WERI-Rb-1 (cell line): ENCODE measurements around the gene TPBG.

Source experiments
- DNase-seq: peaks from one replicate; pipeline ENCODE4 v3.0.0-alpha.2; 2020
- H3K27ac ChIP-seq: fragments of 250-450 bp; sonication (Bioruptor Pico); 2 replicates; pipeline ENCODE4 v1.5.1; 2020; ENCODE audit warnings: mild to moderate bottlenecking, moderate library complexity
- H3K27me3 ChIP-seq: fragments of 250-450 bp; sonication (Bioruptor Pico); 2 replicates; pipeline ENCODE4 v1.5.1; 2021; ENCODE audit warnings: mild to moderate bottlenecking, low read depth, moderate library complexity; ENCODE audit not compliant: insufficient read depth, severe bottlenecking
- H3K36me3 ChIP-seq: fragments of 250-450 bp; sonication (Bioruptor Pico); 2 replicates; pipeline ENCODE4 v1.5.1; 2020; ENCODE audit warnings: mild to moderate bottlenecking, moderate library complexity
- H3K4me3 ChIP-seq: 2 replicates; pipeline ENCODE4 v1.5.1; 2011; ENCODE audit warnings: low read depth, mild to moderate bottlenecking, control low read depth, low read length
- H3K9me3 ChIP-seq: fragments of 250-450 bp; sonication (Bioruptor Pico); 2 replicates; pipeline ENCODE4 v1.5.1; 2021; ENCODE audit warnings: mild to moderate bottlenecking, moderate library complexity; ENCODE audit not compliant: severe bottlenecking
- TF ChIP-seq, protein P1 (sequence below): IDR thresholded peaks from 2 replicates; pipeline ENCODE4 v1.5.1; 2011; ENCODE audit warnings: low read depth, mild to moderate bottlenecking, control low read depth, inconsistent platforms, low read length

Gene TPBG

DNA sequence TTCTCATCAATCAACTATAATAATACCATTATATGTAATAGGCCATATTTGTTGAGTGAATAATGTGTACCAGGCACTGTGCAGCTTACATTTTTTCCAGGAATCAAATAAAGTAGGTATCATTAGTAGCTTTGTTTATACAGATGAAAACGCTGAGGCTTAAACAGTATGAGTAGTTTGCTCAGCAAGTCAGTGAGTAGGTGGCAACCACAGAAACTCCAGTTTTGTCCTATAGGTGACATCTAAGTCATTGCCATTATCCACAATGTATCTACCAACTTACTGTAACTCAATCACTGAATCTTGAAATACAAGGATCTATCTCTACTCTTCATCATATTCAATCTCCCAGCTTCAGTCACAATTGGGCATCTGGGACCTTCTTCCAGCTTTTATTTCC is 29.8 kb upstream of the TPBG start:
- TF ChIP-seq, protein P1, sequence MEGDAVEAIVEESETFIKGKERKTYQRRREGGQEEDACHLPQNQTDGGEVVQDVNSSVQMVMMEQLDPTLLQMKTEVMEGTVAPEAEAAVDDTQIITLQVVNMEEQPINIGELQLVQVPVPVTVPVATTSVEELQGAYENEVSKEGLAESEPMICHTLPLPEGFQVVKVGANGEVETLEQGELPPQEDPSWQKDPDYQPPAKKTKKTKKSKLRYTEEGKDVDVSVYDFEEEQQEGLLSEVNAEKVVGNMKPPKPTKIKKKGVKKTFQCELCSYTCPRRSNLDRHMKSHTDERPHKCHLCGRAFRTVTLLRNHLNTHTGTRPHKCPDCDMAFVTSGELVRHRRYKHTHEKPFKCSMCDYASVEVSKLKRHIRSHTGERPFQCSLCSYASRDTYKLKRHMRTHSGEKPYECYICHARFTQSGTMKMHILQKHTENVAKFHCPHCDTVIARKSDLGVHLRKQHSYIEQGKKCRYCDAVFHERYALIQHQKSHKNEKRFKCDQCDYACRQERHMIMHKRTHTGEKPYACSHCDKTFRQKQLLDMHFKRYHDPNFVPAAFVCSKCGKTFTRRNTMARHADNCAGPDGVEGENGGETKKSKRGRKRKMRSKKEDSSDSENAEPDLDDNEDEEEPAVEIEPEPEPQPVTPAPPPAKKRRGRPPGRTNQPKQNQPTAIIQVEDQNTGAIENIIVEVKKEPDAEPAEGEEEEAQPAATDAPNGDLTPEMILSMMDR = no peak
- H3K27me3 ChIP-seq = no peaks in the 10 kb centered on the region
- no peak overlapping the region for H3K4me3 ChIP-seq
- H3K36me3 ChIP-seq = no peaks in the 10 kb centered on the region
- no peak for DNase-seq
- no peaks in the 10 kb centered on the region for H3K9me3 ChIP-seq
- H3K27ac ChIP-seq = no peak overlapping the region

DNA sequence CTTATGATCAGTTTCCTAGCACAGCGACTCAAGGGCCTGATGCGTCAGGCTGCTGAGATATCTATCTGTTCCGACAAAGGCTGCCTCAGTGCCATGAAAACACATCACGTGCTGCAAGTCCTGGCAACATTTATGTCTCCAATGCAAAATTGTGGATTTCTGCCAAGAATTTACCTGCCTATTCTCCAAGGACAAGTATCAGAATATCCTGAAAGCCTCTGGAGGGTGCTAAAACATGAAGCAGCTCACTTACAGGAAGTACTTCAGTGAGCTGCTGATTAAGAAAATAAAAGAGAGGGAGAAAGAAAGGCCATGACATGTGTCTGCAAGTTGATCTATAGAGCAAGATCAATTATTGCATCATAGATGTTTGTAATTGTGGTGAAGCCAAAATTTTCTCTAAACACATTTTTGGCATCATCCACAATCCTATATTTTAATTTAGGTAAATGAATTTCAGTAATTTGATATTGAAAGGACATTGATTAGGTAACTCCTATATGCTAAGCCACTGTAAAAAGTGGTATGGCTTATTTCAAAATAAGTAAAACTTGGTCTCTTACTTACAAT is 25.8 kb upstream of the TPBG start:
- no peak for DNase-seq
- Histone ChIP-seq H3K27ac (no peak overlapping the region), H3K27me3 (no peaks in the 10 kb centered on the region)

DNA sequence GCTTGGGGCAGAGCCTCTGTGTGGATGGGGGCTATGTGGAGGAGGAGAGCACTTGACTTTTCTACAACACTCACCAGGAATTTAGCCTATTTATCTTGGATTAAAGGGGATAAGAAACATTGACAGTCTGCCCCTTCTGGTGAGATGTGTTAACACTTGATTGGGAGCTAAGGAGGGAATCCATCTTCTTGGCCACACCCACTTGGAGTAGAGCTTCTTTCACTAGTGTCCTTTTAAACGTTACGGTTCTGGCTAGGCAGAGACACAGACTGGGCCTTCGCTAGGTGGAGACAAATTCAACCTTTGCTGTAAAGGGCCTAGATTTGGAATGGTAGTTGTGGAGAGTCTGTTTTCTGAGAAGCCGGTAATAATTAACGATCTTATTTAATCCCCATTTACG is 15.5 kb upstream of the TPBG start:
- Histone ChIP-seq H3K27me3 (no peaks in the 10 kb centered on the region), H3K36me3 (no peaks in the 10 kb centered on the region), H3K9me3 (peaks cover 4% of the 10 kb centered on the region), H3K4me3 (no peak overlapping the region), H3K27ac (no peak overlapping the region)
- peak; percentile 70 for DNase-seq
- TF ChIP-seq, protein P1 = peak; percentile 23; the same call in 1 of the 2 replicates

More for the DNA sequence above, 25.8 kb upstream of the TPBG start:
- H3K4me3 ChIP-seq = no peak overlapping the region
- TF ChIP-seq, protein P1 = no peak
- H3K9me3 ChIP-seq = peaks cover 7% of the 10 kb centered on the region
- H3K36me3 ChIP-seq = no peaks in the 10 kb centered on the region

DNA sequence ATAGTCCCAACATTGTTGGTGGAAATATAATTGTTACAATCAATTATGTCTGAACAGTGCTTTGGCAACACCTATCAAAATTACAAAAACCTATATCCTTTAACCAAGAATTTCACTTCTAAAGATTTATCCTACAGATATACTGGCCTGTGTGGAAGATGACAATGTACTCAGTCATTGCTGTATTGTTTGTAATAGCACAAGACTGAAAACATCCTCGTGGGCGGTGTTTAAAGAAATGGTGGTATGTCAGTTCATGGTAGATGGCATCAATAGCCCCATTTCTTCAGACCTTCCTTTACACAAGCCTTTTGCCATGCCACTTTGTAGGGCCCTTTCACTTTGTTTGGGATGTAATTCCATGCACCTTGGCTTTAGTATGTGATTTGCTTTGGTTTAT is 9.8 kb upstream of the TPBG start:
- H3K36me3 ChIP-seq = no peaks in the 10 kb centered on the region
- DNase-seq = no peak
- no peaks in the 10 kb centered on the region for H3K9me3 ChIP-seq
- no peak overlapping the region for H3K4me3 ChIP-seq
- no peak overlapping the region for H3K27ac ChIP-seq
- TF ChIP-seq, protein P1 = no peak
- no peaks in the 10 kb centered on the region for H3K27me3 ChIP-seq

DNA sequence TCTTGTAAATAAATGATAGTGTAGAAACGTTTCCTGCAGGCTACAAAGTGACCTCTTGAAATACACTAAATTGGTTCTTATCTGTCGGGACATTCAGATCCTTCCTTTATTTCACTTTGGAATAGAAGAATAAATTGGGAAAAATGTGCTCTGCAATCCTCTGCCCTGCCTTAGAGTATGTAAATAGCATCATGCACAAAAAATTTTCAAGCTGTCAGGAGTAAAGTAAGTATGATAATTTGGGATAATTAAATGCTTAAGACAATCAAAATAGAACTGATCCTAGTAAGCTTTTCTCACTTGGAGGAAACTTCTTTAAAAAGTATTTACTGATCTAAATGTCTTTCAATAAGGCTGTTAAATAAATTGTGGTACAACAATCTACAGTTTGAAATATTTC is 3.1 kb upstream of the TPBG start:
- Histone ChIP-seq H3K27ac (no peak overlapping the region), H3K27me3 (no peaks in the 10 kb centered on the region), H3K36me3 (no peaks in the 10 kb centered on the region), H3K4me3 (no peak overlapping the region), H3K9me3 (no peaks in the 10 kb centered on the region)
- no peak for DNase-seq
- TF ChIP-seq, protein P1 = no peak

DNA sequence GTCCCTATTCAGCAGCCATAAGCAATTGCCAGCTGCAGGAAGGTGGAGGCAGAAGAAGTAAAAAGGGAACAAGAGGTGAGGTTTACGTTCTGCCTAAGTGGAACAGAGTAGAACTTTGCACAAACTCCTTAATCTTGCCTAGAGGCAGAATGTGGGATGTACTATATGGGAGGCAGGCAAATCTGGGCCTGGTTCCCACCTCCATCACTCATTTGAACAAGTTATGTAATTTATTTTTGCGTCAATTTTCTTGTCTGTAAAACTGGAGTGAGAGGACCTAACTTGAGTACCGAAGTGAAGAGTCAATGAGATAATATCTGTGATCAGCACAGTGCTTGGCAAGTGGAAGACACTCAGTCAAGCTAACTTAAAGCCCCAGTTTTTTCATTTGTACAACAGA is 2.0 kb upstream of the TPBG start:
- DNase-seq = no peak
- H3K36me3 ChIP-seq = no peaks in the 10 kb centered on the region
- TF ChIP-seq, protein P1 = no peak
- no peak overlapping the region for H3K27ac ChIP-seq
- no peaks in the 10 kb centered on the region for H3K9me3 ChIP-seq
- H3K4me3 ChIP-seq = no peak overlapping the region
- H3K27me3 ChIP-seq = no peaks in the 10 kb centered on the region
